NCI-H2196 treated with DMSO at 0.1 percent for 48 hours (cell line): ENCODE results near the gene PTPRK.

Experiments
- DNase-seq: peaks from one replicate; lab custom pipeline; 2025; ENCODE audit not compliant: unreplicated experiment; lab: John Stamatoyannopoulos, UW

PTPRK gene

DNA sequence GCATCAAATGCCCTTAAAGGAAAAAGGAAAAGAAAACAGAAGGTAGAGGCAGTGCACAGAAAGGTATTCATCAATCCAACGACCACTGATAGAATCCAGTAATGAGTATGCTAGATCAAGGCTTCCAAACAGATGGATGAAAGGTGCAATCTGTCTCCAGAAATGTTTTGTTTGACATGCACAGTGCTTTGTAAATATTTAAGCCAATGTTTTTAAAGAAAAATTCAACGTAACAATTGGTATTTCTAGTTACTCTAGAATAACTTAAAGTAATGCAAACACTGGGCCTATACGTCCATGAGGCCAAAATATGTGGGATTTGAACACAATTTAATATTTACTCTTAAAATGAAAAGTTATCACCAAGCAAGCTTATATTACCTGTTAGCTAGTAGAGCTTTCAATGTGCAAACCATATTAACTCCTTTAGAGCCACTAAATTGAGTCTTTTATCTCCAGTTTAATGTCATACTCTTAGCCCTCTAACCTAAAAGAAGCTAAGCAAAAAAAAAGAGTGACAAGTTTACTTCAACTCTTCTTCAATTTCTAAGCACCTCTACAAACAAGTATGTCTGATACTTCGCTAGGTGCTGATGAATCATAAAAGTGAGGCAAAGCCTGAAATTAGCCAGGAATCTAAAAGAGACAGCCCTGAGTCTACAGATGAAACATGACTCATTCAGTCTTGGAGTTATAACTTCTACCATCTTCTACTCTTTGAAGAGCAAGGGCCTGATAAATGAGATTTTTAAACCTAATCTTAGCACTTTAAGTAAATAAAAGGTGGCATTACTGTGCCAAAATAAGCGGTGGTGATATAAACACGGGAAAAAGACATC lies 169.8 kb downstream of the PTPRK start:
- no peak for DNase-seq

DNA sequence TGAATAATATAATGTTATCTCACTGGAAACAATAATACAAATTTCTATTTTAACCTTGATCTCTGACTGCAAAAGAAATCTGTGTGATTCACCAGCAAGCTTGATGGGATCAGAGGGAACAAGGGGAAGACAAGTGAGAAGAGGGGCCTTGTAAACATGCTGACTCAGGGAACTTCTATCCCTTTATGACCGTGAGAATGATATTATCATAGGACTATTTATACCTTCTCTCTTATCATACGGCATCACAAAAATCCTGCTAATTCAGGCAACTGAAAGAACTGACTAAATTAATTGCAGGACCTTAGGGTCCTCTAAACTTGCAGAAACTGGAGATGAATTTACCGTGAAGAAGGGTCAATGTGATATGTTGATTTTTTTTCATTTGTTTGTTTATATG lies 173.3 kb downstream of the PTPRK start:
- DNase-seq, result no peak

DNA sequence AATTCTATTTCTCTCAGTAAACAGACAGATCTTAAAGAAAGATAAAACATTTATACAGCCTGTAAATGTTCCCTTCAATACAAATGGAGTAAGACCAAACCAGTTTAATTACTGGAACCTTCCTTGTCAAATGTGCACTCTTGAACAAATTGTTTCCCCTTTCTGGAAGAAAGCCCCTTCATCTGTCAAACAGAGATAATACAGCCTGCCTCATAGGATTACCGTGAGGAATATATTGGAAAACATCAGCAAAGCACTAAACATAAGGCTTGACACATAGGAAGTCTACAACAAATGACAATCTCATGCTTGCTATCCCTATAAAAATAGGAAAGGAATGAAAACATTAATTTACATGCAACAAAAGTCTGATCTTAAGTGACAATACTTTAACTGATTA lies 173.8 kb downstream of the PTPRK start:
- no peak for DNase-seq

DNA sequence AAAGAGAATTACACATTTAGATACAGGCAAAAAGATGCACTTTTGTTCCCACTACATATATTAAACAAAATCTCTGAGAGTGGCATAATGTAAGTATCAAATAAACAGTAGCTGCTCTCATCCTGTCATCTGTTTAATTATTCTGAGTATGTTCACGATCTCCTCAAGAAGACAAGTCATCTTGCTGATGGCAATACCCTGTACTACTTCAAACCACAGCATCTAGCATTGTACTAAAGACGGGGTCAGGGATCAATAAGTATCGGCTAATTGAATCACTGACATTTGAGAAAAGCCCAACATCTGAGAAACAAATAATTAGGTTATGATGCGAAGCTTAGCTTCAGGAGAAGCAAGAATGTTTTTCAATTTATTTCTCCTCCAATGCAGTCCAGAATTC lies 175.1 kb downstream of the PTPRK start:
- DNase-seq, result no peak

DNA sequence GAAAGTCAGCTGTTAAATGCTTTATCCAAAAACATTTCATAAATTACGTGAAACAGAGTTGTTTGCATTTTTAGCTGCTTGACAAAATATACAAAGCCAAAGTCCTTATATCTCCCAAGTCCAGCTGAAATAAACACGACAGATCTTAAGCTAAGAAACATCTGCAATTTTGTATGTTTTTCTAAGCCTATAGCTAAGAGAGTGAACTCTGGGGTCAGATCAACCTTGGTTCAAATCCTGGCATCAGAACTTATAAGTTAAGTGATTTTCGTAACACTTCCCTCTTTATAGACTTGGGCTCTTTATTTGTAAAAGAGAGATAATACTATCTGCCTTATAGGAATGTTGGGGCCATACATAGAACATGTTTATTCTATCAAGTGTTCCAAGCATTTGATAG lies 176.7 kb downstream of the PTPRK start:
- DNase-seq, result no peak

DNA sequence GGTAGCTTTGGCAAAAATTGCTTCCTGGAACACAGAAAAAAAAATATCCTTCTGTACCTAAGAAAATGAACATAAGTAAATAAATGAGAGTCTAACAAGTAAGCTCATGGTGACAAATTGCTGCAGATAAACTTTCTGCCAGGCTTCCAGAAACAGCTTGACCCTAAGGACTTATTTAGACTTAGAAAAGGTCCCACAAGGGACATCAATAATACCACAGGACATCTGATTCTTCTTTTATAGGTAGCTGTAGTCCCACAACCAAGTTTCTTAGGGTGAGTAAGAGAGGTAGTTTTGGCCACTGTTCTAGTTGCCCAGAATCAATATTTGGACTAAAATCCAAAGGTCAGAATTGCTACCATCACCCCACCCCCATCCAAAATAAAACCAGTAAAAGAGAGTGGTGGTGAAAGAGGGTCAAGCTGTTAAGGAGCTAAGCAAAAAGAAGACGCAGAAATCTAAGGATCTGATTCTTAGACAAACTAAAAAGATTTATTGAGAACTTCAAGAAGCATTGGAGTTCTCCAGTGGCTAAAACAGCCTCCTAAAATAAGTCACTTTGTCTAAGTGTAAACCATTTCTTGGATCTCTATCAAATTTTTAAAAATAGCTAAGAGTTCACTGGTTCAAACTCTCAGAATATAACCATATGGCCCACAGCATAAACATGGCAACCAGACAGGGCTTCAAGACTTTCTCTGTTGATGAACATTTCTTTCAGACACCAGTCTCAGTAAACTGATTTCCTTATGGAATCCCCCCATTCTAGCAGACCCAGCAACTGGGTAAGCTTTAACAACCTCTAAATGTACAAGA lies 180.6 kb downstream of the PTPRK start:
- no peak for DNase-seq

DNA sequence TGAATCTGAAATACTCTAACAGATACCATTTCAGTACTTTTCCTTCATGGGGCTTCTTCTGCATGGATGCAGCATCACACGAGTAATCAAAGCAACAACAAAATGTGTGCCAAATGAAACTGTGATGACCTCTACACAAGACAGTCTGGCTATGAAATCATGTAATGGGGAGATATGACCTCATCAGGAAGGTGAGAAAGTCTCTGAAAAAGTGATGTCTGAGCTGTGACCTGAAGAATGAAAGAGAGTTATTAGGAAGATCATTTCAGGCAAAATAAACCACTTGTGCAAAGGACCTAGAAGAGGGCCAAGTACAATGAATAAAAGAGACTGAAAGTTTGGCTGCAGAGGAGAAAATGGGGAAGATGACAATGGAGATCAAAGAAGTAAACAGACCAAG lies 182.8 kb downstream of the PTPRK start:
- no peak for DNase-seq

DNA sequence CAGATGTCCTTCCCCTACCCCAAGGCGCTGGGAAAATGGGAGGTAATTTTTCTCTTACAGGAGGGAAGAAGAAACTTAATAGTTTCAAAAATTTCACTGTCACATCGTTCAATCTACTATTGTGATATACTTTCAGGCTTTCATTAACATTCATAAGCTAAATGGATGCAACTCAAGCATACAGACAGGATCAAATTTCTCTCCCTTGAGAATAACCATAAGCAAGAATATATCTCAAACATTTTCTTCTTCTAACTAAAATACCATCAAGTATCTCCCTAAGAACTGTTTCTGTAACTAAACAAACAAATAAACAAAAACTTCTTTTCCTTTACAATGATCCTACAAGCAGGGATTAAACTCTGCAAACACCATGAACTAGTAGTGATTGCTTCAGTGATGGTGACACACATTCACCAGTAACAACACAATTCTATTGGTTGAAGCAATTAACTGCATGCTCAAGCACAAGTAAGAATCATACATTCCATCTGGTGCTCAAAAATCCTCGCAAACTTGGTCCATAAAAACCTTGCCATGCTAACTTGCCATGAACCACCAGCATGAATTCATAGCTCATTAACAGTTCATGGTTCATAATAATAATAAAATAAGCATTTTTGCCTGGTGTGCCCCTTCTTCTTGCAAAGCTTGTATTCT lies 183.8 kb downstream of the PTPRK start:
- DNase-seq, result no peak

DNA sequence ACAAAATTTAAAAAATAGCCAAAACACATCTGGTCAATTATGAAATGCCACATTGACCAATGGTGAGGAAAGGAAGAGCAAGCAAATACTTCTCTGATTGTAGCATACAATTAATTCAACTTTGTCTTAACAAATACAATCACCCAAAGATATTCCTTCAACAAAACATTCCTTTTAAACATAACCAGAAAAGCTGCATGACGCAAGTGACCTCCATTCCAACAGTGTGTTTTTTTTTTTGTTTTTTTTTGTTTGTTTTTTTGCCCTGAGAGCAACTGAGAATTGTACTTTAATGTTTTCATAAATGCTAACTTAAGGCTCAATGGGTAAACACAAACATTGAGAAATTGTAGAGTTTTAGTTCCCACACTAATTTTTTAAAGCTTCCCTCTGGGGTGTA lies 184.4 kb downstream of the PTPRK start:
- DNase-seq, result no peak

DNA sequence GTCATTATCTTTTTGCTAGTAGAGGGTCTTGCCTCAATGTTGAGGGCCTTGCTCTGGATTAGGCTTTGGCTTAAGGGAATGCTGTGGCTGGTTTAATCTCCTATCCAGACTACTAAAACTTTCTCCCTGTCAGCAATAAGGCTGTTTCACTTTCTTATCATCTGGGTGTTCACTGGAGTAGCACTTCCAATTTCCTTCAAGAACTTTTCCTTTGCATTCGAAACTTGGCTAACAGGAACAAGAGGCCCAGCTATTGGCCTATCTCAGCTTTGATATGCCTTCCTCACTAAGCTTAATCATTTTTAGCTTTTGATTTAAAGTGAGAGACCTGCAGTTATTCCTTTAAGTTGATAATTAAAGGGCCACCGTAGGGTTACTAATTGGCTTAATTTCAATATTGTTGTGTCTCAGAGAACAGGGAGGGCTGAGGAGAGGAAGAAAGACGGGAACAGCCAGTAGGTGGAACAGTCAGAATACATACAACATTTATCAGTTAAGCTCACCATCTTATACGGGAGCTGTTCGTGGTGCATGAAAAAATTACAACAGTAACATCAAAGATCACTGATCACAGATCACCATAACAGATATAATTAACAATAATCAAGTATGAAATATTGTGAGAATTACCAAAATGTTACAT lies 186.7 kb downstream of the PTPRK start:
- DNase-seq, result no peak

DNA sequence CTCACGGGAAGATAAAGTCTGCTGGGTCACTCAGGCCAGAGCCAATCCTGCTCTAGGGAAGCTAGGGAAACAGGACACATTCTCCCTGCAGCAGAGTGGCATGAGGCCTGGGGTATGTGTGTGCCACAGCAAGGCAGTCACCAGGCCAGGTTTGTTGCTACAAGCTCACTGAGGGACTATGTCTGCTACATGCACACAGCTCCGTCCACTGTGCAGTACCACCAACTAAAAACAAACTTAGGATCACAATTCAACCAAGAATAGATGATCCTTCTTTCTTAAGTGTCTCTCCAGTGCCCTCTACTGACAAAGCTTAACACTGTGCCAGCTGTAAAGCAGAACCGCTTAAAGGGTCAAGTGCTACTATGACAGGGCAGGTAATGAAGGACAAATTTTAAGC lies 192.5 kb downstream of the PTPRK start:
- no peak for DNase-seq

DNA sequence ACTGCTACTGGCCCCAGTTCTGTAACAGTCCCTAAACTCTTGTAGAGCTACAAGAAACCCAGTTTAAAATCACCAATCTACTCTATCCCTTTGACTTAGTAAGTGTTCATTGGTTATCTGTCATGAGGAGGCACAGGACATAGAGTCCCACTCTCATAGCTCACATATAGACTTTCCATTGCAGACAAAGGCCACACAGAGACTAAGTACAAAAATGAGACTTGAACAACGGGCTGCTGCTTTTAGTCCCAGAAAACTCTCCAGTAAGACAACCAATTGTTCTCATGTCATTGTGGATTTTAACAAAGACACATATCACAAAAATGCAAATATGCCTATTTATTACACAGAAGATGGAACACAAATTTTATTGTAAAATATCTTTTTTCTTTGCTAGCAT lies 197.4 kb downstream of the PTPRK start:
- DNase-seq, result no peak

DNA sequence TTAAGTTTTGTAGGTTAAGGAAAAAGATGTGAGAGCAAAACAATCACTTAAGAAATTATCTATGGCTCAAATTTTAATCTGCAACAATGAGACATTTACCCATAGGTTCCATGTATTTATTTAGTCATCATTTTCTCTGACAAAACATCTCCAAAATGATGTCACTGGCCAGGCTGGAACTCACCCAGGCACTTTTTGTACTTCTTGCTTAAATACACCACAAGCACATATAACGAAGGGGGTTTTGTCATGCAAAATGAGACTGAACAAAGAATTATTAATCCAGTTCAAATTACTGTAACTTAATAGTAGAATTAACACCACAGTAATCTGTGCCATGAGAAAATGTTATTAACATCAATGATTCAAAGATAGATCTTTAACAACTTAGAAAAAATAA lies 200.5 kb downstream of the PTPRK start:
- no peak for DNase-seq

DNA sequence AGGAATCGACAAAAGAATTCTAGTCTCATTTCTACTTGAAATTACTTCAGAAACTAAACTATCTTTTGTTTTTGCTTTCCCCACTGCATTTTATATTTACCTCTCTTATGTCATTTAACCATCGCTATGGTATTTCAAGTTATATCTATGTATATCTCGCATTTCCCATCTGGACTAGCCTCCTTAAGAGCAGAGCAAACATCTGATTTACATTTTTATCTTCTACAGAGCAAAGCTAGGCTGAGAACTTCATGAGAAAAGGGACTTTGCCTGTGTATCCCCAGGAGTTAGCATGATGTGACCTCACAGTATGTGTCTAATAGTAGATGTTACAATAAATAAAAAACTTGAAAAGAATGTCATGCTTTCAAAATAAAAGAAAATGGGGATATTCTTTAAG lies 201.2 kb downstream of the PTPRK start:
- DNase-seq, result no peak

DNA sequence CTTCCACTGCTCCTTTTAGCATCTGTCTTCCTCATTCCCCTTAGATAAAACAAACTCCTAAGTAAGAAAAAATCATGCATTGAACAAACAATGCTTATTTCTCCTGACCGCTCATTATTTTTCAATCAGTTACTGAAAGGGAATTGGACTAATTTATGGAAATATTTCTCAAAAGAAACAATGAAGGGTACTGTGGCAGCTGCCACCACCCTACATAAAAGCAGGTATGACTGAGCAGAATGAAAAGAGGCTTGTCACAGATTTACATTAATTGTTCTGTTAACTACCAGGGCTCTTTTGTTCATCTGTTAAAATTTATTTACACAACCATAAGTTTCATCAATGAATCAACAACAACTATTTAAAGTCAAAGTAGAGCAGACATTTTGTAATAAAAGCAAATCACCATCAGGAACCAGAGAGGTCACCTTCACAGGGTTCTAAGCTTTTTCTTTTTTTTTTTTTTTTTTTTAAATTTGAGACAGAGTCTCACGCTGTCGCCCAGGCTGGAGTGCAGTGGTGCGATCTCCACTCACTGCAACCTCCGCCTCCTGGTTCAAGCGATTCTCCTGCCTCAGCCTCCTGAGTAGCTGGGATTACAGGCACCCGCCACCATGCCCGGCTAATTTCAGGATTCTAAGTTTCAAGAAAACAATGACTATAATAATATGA lies 204.0 kb downstream of the PTPRK start:
- no peak for DNase-seq

DNA sequence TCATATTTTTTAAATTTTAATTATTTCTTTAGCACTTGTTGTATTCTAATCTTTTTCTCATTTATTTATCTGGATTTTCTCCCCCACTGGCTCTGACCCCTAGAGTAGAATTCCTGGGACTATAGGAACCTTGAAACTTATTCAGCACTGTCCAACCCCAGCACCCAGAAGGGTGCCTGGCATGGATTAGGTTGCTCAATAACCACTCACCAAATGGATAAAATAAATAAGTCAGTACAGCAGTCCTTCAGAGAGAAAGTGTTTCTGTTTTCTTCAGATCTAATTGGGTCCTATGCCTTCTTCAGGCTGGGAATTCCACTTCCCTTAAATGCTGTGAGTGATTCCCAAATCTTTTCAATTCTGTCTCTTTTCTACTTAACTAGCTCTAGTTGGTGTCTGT lies 206.2 kb downstream of the PTPRK start:
- DNase-seq, result no peak

DNA sequence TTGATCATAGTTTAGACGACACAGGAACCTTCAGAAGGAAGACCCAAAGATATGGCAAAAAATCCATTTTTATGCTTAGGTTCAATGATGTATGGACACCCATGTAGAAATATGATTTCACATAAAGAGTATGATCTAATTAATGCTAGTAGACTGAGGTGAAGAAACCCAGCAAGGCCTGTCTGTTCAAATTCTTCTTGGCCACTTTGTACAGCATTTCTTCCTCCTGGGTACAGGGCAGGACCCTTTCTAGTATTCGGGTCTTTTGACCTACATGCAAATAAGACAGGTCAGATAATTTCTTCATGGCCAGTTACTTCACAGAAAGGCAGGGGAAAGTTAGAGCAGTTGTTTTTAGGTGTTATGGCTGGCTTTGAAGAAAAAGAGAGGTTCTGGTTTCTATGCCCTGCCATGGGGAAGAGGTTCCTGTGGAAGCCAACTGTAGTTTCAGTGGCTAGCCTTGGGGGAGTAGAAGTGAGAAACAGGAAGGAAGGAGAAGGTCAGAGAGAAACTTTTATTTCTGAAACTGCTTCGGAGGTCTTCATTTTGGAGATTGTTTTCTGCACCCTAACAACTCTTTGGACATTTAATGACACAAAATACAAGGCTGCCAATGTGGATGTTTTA lies 208.3 kb downstream of the PTPRK start:
- DNase-seq, result no peak

DNA sequence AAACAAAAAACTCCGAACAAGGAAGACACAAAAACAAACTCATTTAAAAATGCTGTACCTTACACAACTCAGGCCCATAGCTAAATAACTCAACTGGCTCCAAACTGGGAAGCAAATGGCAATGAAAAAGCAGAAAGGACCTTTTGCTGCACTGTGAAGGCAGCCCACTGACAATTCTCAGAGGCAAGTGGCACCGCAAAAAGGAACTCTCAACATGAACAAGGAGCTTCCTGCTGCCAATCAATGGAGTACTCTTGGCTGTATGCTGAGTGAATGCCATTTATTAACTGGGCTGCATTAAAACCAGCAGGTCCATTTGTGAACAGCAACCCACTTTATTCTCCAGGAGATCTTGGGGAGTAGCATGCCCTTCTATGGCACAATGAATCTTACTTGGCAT lies 209.9 kb downstream of the PTPRK start:
- DNase-seq, result no peak

DNA sequence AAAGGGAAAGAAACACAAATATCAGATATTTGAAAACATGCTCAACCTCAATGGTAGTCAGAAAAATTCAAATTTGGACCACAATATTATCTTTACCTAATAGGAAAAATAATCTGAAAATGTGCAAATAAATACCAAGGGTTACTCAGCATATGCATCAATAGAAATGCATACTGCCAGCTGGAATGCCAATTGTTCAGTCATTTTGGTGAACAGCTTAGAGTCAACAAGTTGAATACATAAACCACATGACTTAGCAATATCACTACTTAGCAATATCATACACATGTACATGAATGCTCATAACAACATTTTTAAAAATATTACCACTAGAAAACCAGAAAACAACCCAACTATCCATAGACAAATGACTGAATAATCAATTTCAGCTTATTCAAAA lies 212.7 kb downstream of the PTPRK start:
- DNase-seq, result no peak

DNA sequence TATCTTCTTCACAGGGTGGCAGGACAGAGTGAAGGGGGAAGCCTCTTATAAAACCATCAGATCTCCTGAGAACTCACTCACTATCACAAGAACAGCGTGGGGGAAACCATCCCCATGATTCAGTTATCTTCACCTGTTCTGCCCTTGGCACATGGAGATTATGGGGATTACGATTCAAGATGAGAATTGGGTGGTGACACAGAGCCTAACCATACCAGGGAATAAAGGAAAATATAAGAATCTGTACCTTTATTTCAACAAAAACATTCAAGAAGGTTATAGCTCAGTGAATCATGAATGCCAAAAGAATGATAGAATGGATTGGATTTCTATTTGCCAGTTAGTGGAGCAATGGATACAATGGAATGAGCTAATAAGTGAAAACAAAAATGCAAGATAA lies 214.4 kb downstream of the PTPRK start:
- no peak for DNase-seq
